LNCAP (cell line): ENCODE measurements around the gene SLC28A1.
A peak's percentile ranks its signal among the peaks of the same experiment; 100 is the strongest.

Experiments used
- CTCF ChIP-seq: fragments of 450-650 bp; IDR thresholded peaks from 2 replicates; pipeline ENCODE4 v1.5.1; 2017; ENCODE audit warnings: mild to moderate bottlenecking

The SLC28A1 gene

GRCh38 chr15:84924077-84924731 is 39.7 kb downstream of the SLC28A1 start:
- TF ChIP-seq CTCF: no peak

GRCh38 chr15:84925906-84926305 is 41.4 kb downstream of the SLC28A1 start:
- TF ChIP-seq CTCF: no peak

- TF ChIP-seq CTCF: no peak
Observed at GRCh38 chr15:84926491-84927230, 42.2 kb downstream of the SLC28A1 start.

- no peak for TF ChIP-seq CTCF
Observed at GRCh38 chr15:84928843-84929168, 44.3 kb downstream of the SLC28A1 start.

- TF ChIP-seq CTCF: no peak
Observed at GRCh38 chr15:84929795-84930603, 45.5 kb downstream of the SLC28A1 start.

- TF ChIP-seq CTCF: peak; percentile 35
Observed at GRCh38 chr15:84934942-84935729, 50.7 kb downstream of the SLC28A1 start.

- no peak for TF ChIP-seq CTCF
Observed at GRCh38 chr15:84937144-84937543, 52.7 kb downstream of the SLC28A1 start.
